GM12878 (cell line): ENCODE data around the gene CPB2. TPM values are rescaled to one million over a fixed set of nuclear protein-coding genes. Genes with fewer than 3 reads are reported as not detected.

ENCODE experiments used
- ATAC-seq: fragments of 200-7000 bp; cut with Tn5 transposase; 3 replicates; pipeline ENCODE4 v1.9.1; 2020; ENCODE audit warnings: mild to moderate bottlenecking, moderate library complexity
- BruUV-seq: library from RNA; stranded (reverse); fragments of 400-500 nt; replicated peaks from 2 replicates; lab custom pipeline; 2021; lab: Mats Ljungman, UMichigan
- CTCF ChIA-PET: fragments of 300-600 bp; sonication (Branson Sonifier 250); formaldehyde crosslinking; extraction: SDS; loops from one replicate; lab custom pipeline; 2021; ENCODE audit warnings: inconsistent platforms; lab: Yijun Ruan, JAX
- POLR2A ChIA-PET: fragments of 350-600 bp; formaldehyde crosslinking; extraction: SDS; loops from one replicate; lab custom pipeline; 2021; ENCODE audit warnings: inconsistent platforms; lab: Charles Lee
- RAD21 ChIA-PET: fragments of 300-600 bp; sonication (Branson Sonifier 250); formaldehyde crosslinking; loops from one replicate; lab custom pipeline; 2023; ENCODE audit warnings: antibody characterized with exemption; ENCODE audit not compliant: unreplicated experiment; lab: Charles Lee
- SMC1A ChIA-PET: fragments of 300-600 bp; sonication (Branson Sonifier 250); formaldehyde crosslinking; loops from one replicate; lab custom pipeline; 2023; ENCODE audit not compliant: unreplicated experiment, uncharacterized antibody; lab: Charles Lee
- DNase-seq: peaks from one replicate; pipeline ENCODE4 v3.0.0-alpha.2; 2011; ENCODE audit warnings: low read depth, low spot score
- FAIRE-seq: peaks from 3 replicates; lab custom pipeline; 2011; peaks lifted over from hg19 to GRCh38; lab: Jason Lieb, UNC
- H2AFZ ChIP-seq: 2 replicates; pipeline ENCODE4 v1.6.0; 2011; ENCODE audit warnings: low read depth, low read length, control low read depth; ENCODE audit not compliant: control insufficient read depth
- H3K27ac ChIP-seq: 2 replicates; pipeline ENCODE4 v1.5.1; 2011; ENCODE audit warnings: control low read depth; ENCODE audit not compliant: control insufficient read depth, insufficient read depth
- H3K27me3 ChIP-seq, 2 experiments: replicated peaks in 1 of 2; 2 replicates each; pipeline versions ENCODE4 v1.6.0 to v1.6.1; 2011; ENCODE audit warnings: low read length in 1 of 2; ENCODE audit not compliant: control insufficient read depth in 2 of 2, insufficient read depth in 2 of 2
- H3K36me3 ChIP-seq, 2 experiments: 2 replicates each; pipeline ENCODE4 v1.5.1; 2011; ENCODE audit warnings: low read length in 1 of 2; ENCODE audit not compliant: control insufficient read depth in 2 of 2, insufficient read depth in 2 of 2
- H3K4me1 ChIP-seq: 2 replicates; pipeline ENCODE4 v1.6.1; 2011; ENCODE audit warnings: mild to moderate bottlenecking, low read length, moderate library complexity, mixed read lengths; ENCODE audit not compliant: control insufficient read depth, insufficient read depth
- H3K4me2 ChIP-seq: 2 replicates; pipeline ENCODE4 v1.6.0; 2011; ENCODE audit warnings: control low read depth; ENCODE audit not compliant: control insufficient read depth, insufficient read depth
- H3K4me3 ChIP-seq: fragments of 200-600 bp; sonication (generic); 2 replicates; pipeline ENCODE4 v1.5.1; 2016
- H3K79me2 ChIP-seq: 2 replicates; pipeline ENCODE4 v1.6.0; 2011; ENCODE audit warnings: low read length; ENCODE audit not compliant: control insufficient read depth, insufficient read depth
- H3K9ac ChIP-seq: 2 replicates; pipeline ENCODE4 v1.8.0; 2011; ENCODE audit warnings: low read length, control low read depth, mixed read lengths; ENCODE audit not compliant: control insufficient read depth, insufficient read depth
- H3K9me3 ChIP-seq: replicated peaks from 3 replicates; pipeline ENCODE4 v1.5.1; 2011; ENCODE audit warnings: mild to moderate bottlenecking, low read length; ENCODE audit not compliant: control insufficient read depth, insufficient read depth
- H4K20me1 ChIP-seq: 2 replicates; pipeline ENCODE4 v1.6.0; 2011; ENCODE audit not compliant: control insufficient read depth, insufficient read depth
- LARP7 ChIP-seq: fragments of 450-650 bp; IDR thresholded peaks from 2 replicates; pipeline ENCODE4 v1.6.1; 2017; ENCODE audit warnings: mild to moderate bottlenecking
- MEF2B ChIP-seq: fragments of 450-650 bp; IDR thresholded peaks from 2 replicates; pipeline ENCODE4 v1.6.1; 2018; ENCODE audit warnings: mild to moderate bottlenecking, moderate library complexity; ENCODE audit not compliant: partially characterized antibody, poor library complexity, severe bottlenecking
- SIN3A ChIP-seq: IDR thresholded peaks from 2 replicates; pipeline ENCODE4 v1.6.1; 2012; ENCODE audit warnings: low read depth, low read length, improper control_type of control experiment
- YBX1 ChIP-seq: fragments of 450-650 bp; IDR thresholded peaks from 2 replicates; pipeline ENCODE4 v1.6.1; 2016; ENCODE audit warnings: antibody characterized with exemption
- ZNF217 ChIP-seq: fragments of 450-650 bp; IDR thresholded peaks from 2 replicates; pipeline ENCODE4 v1.6.1; 2017; ENCODE audit warnings: antibody characterized with exemption, mild to moderate bottlenecking
- WGBS: methylation state at CpG from one replicate; pipeline ENCODE4 v1.1.6; 2016; ENCODE audit warnings: low lambda C conversion rate; ENCODE audit not compliant: insufficient replicate concordance, insufficient coverage; ENCODE audit errors: missing lambda C conversion rate; 5-methylcytosine and 5-hydroxymethylcytosine counted together
- in situ Hi-C: fragments of 300-500 bp; cut with MboI; formaldehyde crosslinking; loops from 9 replicates; pipeline ENCODE4 v1.14.3; 2018; ENCODE audit warnings: mixed read lengths
- intact Hi-C: fragments of 100-400 bp; cut with micrococcal nuclease; formaldehyde crosslinking; loops from one replicate; pipeline ENCODE4 v1.14.2; 2022; ENCODE audit not compliant: unreplicated experiment
- polyA plus RNA-seq, 11 experiments: library from polyadenylated mRNA; depleted of rRNA in 4 of 11; unstranded in 6 of 11; stranded (reverse) in 5 of 11; fragments of >200 nt; fragmentation: Nextera tagmentation in 4 of 11; fragmentation: Illumina TruSeq in 1 of 11; extraction: Ambion mirVana in 4 of 11; extraction: Trizol in 1 of 11; gene quantifications; 1 replicate in 1 of 11; 2 replicates in 10 of 11; pipeline versions ENCODE4 v1.2.1 to v1.2.3, GENCODE V29; 2011 to 2016; ENCODE audit warnings: inconsistent platforms in 2 of 11, missing spikeins in 2 of 11, low read depth in 1 of 11
- total RNA-seq, 4 experiments: library from RNA; depleted of rRNA in 3 of 4; stranded (reverse); fragments of >200 nt in 3 of 4; fragmentation: Illumina TruSeq in 1 of 4; extraction: Trizol in 1 of 4; gene quantifications; 2 replicates each; pipeline versions ENCODE4 v1.2.1 to v1.2.3, GENCODE V29; 2013 to 2021
- TF ChIP-seq, protein P1 (sequence below): IDR thresholded peaks from 2 replicates; pipeline ENCODE4 v1.6.1; 2011; ENCODE audit warnings: borderline replicate concordance, low read depth, mild to moderate bottlenecking, moderate library complexity, mixed read lengths, low read length; ENCODE audit not compliant: insufficient read depth; ENCODE audit errors: extremely low read length
- TF ChIP-seq, protein P2 (sequence below): IDR thresholded peaks from 2 replicates; pipeline ENCODE4 v1.6.1; 2012; ENCODE audit warnings: low read depth, low read length, improper control_type of control experiment
- TF ChIP-seq, protein P3 (sequence below): fragments of 150-350 bp; IDR thresholded peaks from 2 replicates; pipeline ENCODE4 v1.6.1; 2014; ENCODE audit warnings: mild to moderate bottlenecking, low read depth, low read length

The CPB2 gene
- total and polyA plus RNA-seq, 10 of the 15 experiments (the other 5 are each of a cell fraction or from before 2014, with no cell fraction given): 0.05 to 0.87 (median 0.13) TPM; not detected in 3

DNA sequence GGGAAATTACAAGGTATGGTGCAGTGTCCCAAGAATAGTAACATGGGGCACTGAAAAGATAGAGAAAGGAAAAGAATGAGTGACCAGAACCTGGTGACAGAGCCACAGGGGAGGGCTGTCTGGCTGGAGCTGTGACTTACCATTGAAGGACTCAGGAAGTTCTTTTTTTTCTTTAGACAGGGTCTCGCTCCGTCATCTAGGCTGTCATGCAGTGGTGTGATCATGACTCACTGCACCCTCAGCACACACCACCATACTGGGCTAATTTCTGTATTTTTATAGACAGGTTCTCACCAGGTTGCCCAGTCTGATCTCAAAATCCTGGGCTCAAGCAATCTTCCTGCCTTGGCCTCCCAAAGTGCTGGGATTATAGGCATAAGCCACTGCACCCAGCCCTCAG lies 8.8 kb upstream of the CPB2 start:
- H3K9me3 ChIP-seq: no peaks in the 10 kb centered on the region
- intact Hi-C loops: no loop called here
- DNase-seq: no peak
- POLR2A ChIA-PET: no interaction called here
- no peak overlapping the region for H3K9ac ChIP-seq
- no TSS peak for BruUV-seq
- peak; percentile 62 for ATAC-seq
- no peak for FAIRE-seq
- CTCF ChIA-PET: interaction anchor here (0.7 to 1.7 kb wide), 2 partner anchors 9 to 13 kb away, joined by 3 to 6 read pairs; no protein-coding TSS in a partner anchor
- SMC1A ChIA-PET: interaction anchor here (1.7 kb wide), 1 partner anchor 13 kb away, joined by 3 read pairs; no protein-coding TSS in a partner anchor
- H2AFZ ChIP-seq: no peak overlapping the region
- no peaks in the 10 kb centered on the region; a peak in 1 of 4 replicates for H3K27me3 ChIP-seq
- no peaks in the 10 kb centered on the region for H3K79me2 ChIP-seq
- WGBS: 100% methylated on average over 1 of the region's 2 CpGs
- H3K4me1 ChIP-seq: no peaks in the 10 kb centered on the region
- no peaks in the 10 kb centered on the region for H3K36me3 ChIP-seq
- TF ChIP-seq, protein P1, sequence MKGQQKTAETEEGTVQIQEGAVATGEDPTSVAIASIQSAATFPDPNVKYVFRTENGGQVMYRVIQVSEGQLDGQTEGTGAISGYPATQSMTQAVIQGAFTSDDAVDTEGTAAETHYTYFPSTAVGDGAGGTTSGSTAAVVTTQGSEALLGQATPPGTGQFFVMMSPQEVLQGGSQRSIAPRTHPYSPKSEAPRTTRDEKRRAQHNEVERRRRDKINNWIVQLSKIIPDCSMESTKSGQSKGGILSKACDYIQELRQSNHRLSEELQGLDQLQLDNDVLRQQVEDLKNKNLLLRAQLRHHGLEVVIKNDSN: no peak
- TF ChIP-seq LARP7 (no peak), YBX1 (no peak), ZNF217 (no peak), SIN3A (no peak), MEF2B (no peak)
- TF ChIP-seq, protein P2, sequence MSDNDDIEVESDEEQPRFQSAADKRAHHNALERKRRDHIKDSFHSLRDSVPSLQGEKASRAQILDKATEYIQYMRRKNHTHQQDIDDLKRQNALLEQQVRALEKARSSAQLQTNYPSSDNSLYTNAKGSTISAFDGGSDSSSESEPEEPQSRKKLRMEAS: no peak
- TF ChIP-seq, protein P3, sequence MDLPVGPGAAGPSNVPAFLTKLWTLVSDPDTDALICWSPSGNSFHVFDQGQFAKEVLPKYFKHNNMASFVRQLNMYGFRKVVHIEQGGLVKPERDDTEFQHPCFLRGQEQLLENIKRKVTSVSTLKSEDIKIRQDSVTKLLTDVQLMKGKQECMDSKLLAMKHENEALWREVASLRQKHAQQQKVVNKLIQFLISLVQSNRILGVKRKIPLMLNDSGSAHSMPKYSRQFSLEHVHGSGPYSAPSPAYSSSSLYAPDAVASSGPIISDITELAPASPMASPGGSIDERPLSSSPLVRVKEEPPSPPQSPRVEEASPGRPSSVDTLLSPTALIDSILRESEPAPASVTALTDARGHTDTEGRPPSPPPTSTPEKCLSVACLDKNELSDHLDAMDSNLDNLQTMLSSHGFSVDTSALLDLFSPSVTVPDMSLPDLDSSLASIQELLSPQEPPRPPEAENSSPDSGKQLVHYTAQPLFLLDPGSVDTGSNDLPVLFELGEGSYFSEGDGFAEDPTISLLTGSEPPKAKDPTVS: no peak
- TF ChIP-seq, all 136 proteins: peak for 0
- H3K27ac ChIP-seq: no peak overlapping the region
- no peak overlapping the region for H3K4me3 ChIP-seq
- in situ Hi-C loops: no loop called here
- no peaks in the 10 kb centered on the region for H4K20me1 ChIP-seq
- H3K4me2 ChIP-seq: no peak overlapping the region
- RAD21 ChIA-PET: no interaction called here
